HepG2 (cell line): ENCODE results near the gene DPY30. TPM values are rescaled to one million over a fixed set of nuclear protein-coding genes. Genes with fewer than 3 reads are reported as not detected.
A peak's percentile ranks its signal among the peaks of the same experiment; 100 is the strongest.

ENCODE experiments used
- HDAC1 ChIP-seq: sonication (generic); formaldehyde crosslinking; IDR thresholded peaks from 2 replicates; pipeline ENCODE4 v1.5.1; 2020; ENCODE audit warnings: mild to moderate bottlenecking, missing genetic modification reagents
- HES4 ChIP-seq: sonication (generic); formaldehyde crosslinking; IDR thresholded peaks from 2 replicates; pipeline ENCODE4 v1.9.0; 2021; ENCODE audit warnings: mild to moderate bottlenecking, missing genetic modification reagents, borderline replicate concordance
- HNF1A ChIP-seq, 2 experiments: sonication (generic) in 1 of 2; formaldehyde crosslinking in 1 of 2; IDR thresholded peaks; 2 replicates each; pipeline versions ENCODE4 v1.4.0 to v1.6.1; 2016 to 2020; ENCODE audit warnings: borderline replicate concordance in 1 of 2, low read depth in 1 of 2, mild to moderate bottlenecking in 1 of 2, missing genetic modification reagents in 1 of 2
- IKZF5 ChIP-seq: IDR thresholded peaks from 2 replicates; pipeline ENCODE4 v1.6.1; 2018; ENCODE audit warnings: missing genetic modification reagents, mild to moderate bottlenecking, missing compliant biosample characterization
- KLF16 ChIP-seq, 2 experiments: sonication (generic) in 1 of 2; formaldehyde crosslinking in 1 of 2; IDR thresholded peaks; 2 replicates each; pipeline versions ENCODE4 v1.6.1 to v1.8.0; 2016 to 2023; ENCODE audit warnings: missing genetic modification reagents in 2 of 2, missing compliant biosample characterization in 1 of 2
- MXI1 ChIP-seq: IDR thresholded peaks from 3 replicates; pipeline ENCODE4 v1.6.1; 2012; ENCODE audit warnings: low read depth, low read length, inconsistent platforms, borderline replicate concordance
- RAD21 ChIP-seq: fragments of 450-650 bp; formaldehyde crosslinking; IDR thresholded peaks from 2 replicates; pipeline ENCODE4 v1.5.0; 2020; ENCODE audit warnings: mild to moderate bottlenecking
- SIX4 ChIP-seq: sonication (generic); formaldehyde crosslinking; IDR thresholded peaks from 2 replicates; pipeline ENCODE4 v1.4.0; 2020; ENCODE audit warnings: missing genetic modification reagents
- SNAPC2 ChIP-seq: sonication (generic); formaldehyde crosslinking; IDR thresholded peaks from 2 replicates; pipeline ENCODE4 v1.8.1; 2022; ENCODE audit warnings: mild to moderate bottlenecking, missing genetic modification reagents
- TARDBP ChIP-seq: sonication (generic); formaldehyde crosslinking; IDR thresholded peaks from 2 replicates; pipeline ENCODE4 v1.8.0; 2022; ENCODE audit warnings: mild to moderate bottlenecking, missing genetic modification reagents
- TBX2 ChIP-seq: sonication (generic); formaldehyde crosslinking; IDR thresholded peaks from 2 replicates; pipeline ENCODE4 v1.5.0; 2020; ENCODE audit warnings: missing genetic modification reagents, mild to moderate bottlenecking, borderline replicate concordance
- TCF7L2 ChIP-seq: IDR thresholded peaks from 2 replicates; pipeline ENCODE4 v1.6.1; 2011; ENCODE audit warnings: mild to moderate bottlenecking, low read depth, low read length, moderate library complexity
- TEAD3 ChIP-seq: optimal IDR thresholded peaks from 2 replicates; pipeline ENCODE3; 2016; ENCODE audit warnings: borderline replicate concordance
- YEATS2 ChIP-seq: sonication (generic); formaldehyde crosslinking; IDR thresholded peaks from 2 replicates; pipeline ENCODE4 v1.4.0; 2020; ENCODE audit warnings: missing genetic modification reagents, borderline replicate concordance
- ZFY ChIP-seq: sonication (generic); formaldehyde crosslinking; IDR thresholded peaks from 2 replicates; pipeline ENCODE4 v1.4.0; 2020; ENCODE audit warnings: missing genetic modification reagents
- ZNF124 ChIP-seq: sonication (generic); formaldehyde crosslinking; IDR thresholded peaks from 2 replicates; pipeline ENCODE4 v1.4.0; 2020; ENCODE audit warnings: missing genetic modification reagents
- ZNF788 ChIP-seq: sonication (generic); formaldehyde crosslinking; IDR thresholded peaks from 2 replicates; pipeline ENCODE4 v1.5.0; 2020; ENCODE audit warnings: mild to moderate bottlenecking, missing genetic modification reagents, borderline replicate concordance
- polyA plus RNA-seq, 8 experiments: library from polyadenylated mRNA; depleted of rRNA in 3 of 8; stranded (reverse) in 7 of 8; unstranded in 1 of 8; fragments of >200 nt; fragmentation: Illumina TruSeq in 4 of 8; extraction: Trizol in 4 of 8; gene quantifications; 2 replicates each; pipeline versions ENCODE4 v1.2.1 to v1.2.3, GENCODE V29; 2011 to 2016; ENCODE audit warnings: low read depth in 4 of 8, missing spikeins in 1 of 8, mixed read lengths in 1 of 8; ENCODE audit not compliant: insufficient read depth in 1 of 8
- total RNA-seq, 5 experiments: library from RNA; depleted of rRNA; stranded (reverse); fragments of >200 nt; fragmentation: Illumina TruSeq; extraction: Trizol; gene quantifications; 2 replicates each; pipeline ENCODE4 v1.2.3, GENCODE V29; 2016; ENCODE audit warnings: low read depth in 1 of 5

DPY30 gene
- total and polyA plus RNA-seq, 2 of the 13 experiments (the other 11 are each of a cell fraction or from before 2014, with no cell fraction given) = 98.1 to 118 TPM

- TF ChIP-seq HNF1A (IDR thresholded peaks at IDR 0.05; ENCODE audit: low read depth) = no peak
- TF ChIP-seq HNF1A (CRISPR knock-in tag; IDR thresholded peaks at IDR 0.05; ENCODE audit: borderline replicate concordance) = no peak
- no peak for TF ChIP-seq HES4
- TF ChIP-seq TCF7L2 = no peak
- TF ChIP-seq HDAC1 (CRISPR knock-in tag) = 0 out of 2 replicates have a peak, but pooled peaks have one; percentile 28
- TF ChIP-seq TEAD3 (CRISPR knock-in tag) = peak; percentile 25
- no peak for TF ChIP-seq ZNF788 (CRISPR knock-in tag)
- TF ChIP-seq SIX4 (CRISPR knock-in tag) = peak; percentile 61; the same call in 1 of the 2 replicates
- 0 out of 2 replicates have a peak, but pooled peaks have one; percentile 30 for TF ChIP-seq TARDBP
- 0 out of 4 replicates have a peak, but pooled peaks of 1 of the 2 experiments have one; percentile 8 for TF ChIP-seq KLF16 (CRISPR knock-in tag; IDR thresholded peaks at IDR 0.05)
- no peak for TF ChIP-seq YEATS2 (CRISPR knock-in tag)
- 0 out of 3 replicates have a peak, but pooled peaks have one; percentile 16 for TF ChIP-seq MXI1
- no peak for TF ChIP-seq ZFY (CRISPR knock-in tag)
- peak; percentile 29; the same call in 1 of the 2 replicates for TF ChIP-seq TBX2 (CRISPR knock-in tag)
- 0 out of 2 replicates have a peak, but pooled peaks have one; percentile 23 for TF ChIP-seq RAD21 (CRISPR knock-in tag)
- 0 out of 2 replicates have a peak, but pooled peaks have one; percentile 46 for TF ChIP-seq SNAPC2 (CRISPR knock-in tag)
- 0 out of 2 replicates have a peak, but pooled peaks have one; percentile 14 for TF ChIP-seq IKZF5
- 0 out of 2 replicates have a peak, but pooled peaks have one; percentile 12 for TF ChIP-seq ZNF124 (CRISPR knock-in tag)
- TF ChIP-seq, all 625 proteins: peak for 20
Observed at GRCh38 chr2:32008805-32009515, 30.6 kb downstream of the DPY30 start (continued).
